ENCODE results near the gene IGFLR1. TPM values are rescaled to one million over a fixed set of nuclear protein-coding genes. Genes with fewer than 3 reads are reported as not detected.

The IGFLR1 gene
- total and polyA plus RNA-seq, 9 of the 15 experiments (the other 6 are each of a cell fraction or from before 2014, with no cell fraction given): 1.0 to 14.3 (median 4.6) TPM

GRCh38 chr19:35745328-35746086 lies 3.3 kb upstream of the IGFLR1 start, which contains the start of the genes PSENEN and U2AF1L4 (continued):
- no peak for TF ChIP-seq FIP1L1 (IDR thresholded peaks at IDR 0.05; ENCODE audit: low read depth, low read length, poor library complexity, severe bottlenecking)
- TF ChIP-seq ZNF395 (CRISPR knock-in tag; IDR thresholded peaks at IDR 0.05): no peak
- TF ChIP-seq ZNF699 (CRISPR knock-in tag; IDR thresholded peaks at IDR 0.05; ENCODE audit: insufficient replicate concordance): no peak
- no peak for TF ChIP-seq TGIF2 (CRISPR knock-in tag; IDR thresholded peaks at IDR 0.05)
- TF ChIP-seq YY1 (IDR thresholded peaks at IDR 0.05; ENCODE audit: borderline replicate concordance in 1 of 3, control insufficient read depth in 1 of 3, extremely low read depth in 1 of 3, insufficient read depth in 3 of 3, insufficient read length in 1 of 3, insufficient replicate concordance in 2 of 3, low read depth in 1 of 3, low read length in 2 of 3): peak; percentile 32 to 87 (median 70)
- no peak for TF ChIP-seq E4F1 (CRISPR knock-in tag; IDR thresholded peaks at IDR 0.05; ENCODE audit: borderline replicate concordance)
- TF ChIP-seq CAMTA2 (CRISPR knock-in tag; conservative IDR thresholded peaks at IDR 0.05): no peak
- TF ChIP-seq NCOA2 (IDR thresholded peaks at IDR 0.05; ENCODE audit: partially characterized antibody in 2 of 2): no peak
- no peak for TF ChIP-seq ZSCAN29 (IDR thresholded peaks at IDR 0.05)
- 0 out of 2 replicates have a peak, but pooled peaks have one; percentile 21 for TF ChIP-seq GTF2E2 (tag; IDR thresholded peaks at IDR 0.05)
- TF ChIP-seq ARID2 (IDR thresholded peaks at IDR 0.05): no peak
- no peak; the same call in 1 of the 2 replicates for TF ChIP-seq ZNF644 (tag; IDR thresholded peaks at IDR 0.05; ENCODE audit: low read depth)
- TF ChIP-seq GABPB1 (CRISPR knock-in tag; IDR thresholded peaks at IDR 0.05): peak; percentile 98
- TF ChIP-seq RCOR1 (IDR thresholded peaks at IDR 0.05; ENCODE audit: borderline replicate concordance in 1 of 2, low read depth in 2 of 2, low read length in 2 of 2): no peak
- no peak for TF ChIP-seq NBN (IDR thresholded peaks at IDR 0.05; ENCODE audit: low read depth)
- TF ChIP-seq NCOA4 (IDR thresholded peaks at IDR 0.05; ENCODE audit: partially characterized antibody): no peak
- no peak for TF ChIP-seq COPS2 (conservative IDR thresholded peaks at IDR 0.05)
- no peak for TF ChIP-seq POLR3A (IDR thresholded peaks at IDR 0.05; ENCODE audit: borderline replicate concordance, extremely low read depth, insufficient read depth, insufficient read length)
- TF ChIP-seq FOSL1 (tag; conservative IDR thresholded peaks at IDR 0.05): peak; percentile 34; the same call in 1 of the 2 replicates
- TF ChIP-seq TSC22D4 (tag; IDR thresholded peaks at IDR 0.05): no peak
- no peak for TF ChIP-seq SOX6 (IDR thresholded peaks at IDR 0.05)
- TF ChIP-seq ZNF280A (IDR thresholded peaks at IDR 0.05; ENCODE audit: low read depth, partially characterized antibody): no peak
- TF ChIP-seq PHF21A (IDR thresholded peaks at IDR 0.05; ENCODE audit: borderline replicate concordance, low read depth): no peak
